Measurements from ENCODE around the gene SCN4B. TPM values are rescaled to one million over a fixed set of nuclear protein-coding genes. Genes with fewer than 3 reads are reported as not detected.

SCN4B gene
- total and polyA plus RNA-seq, 2 of the 8 experiments (the other 6 are each of a cell fraction or from before 2014, with no cell fraction given): 2.8 to 4.9 TPM

- H4K5ac ChIP-seq (ENCODE audit: insufficient read length, low read depth, low read length): no peak overlapping the region
- H3K14ac ChIP-seq (ENCODE audit: insufficient read length): no peak overlapping the region
- H3K79me1 ChIP-seq (ENCODE audit: low read depth, low read length): no peaks in the 10 kb centered on the region
- 89% methylated on average over 8 of the region's 8 CpGs; no CpG with 5 or more reads in 1 of the 2 experiments for WGBS, 2 experiments (ENCODE audit: extremely low coverage in 1 of 2, insufficient coverage in 1 of 2, insufficient read length in 1 of 2, insufficient replicate concordance in 2 of 2, low coverage in 1 of 2, low lambda C conversion rate in 2 of 2, missing lambda C conversion rate in 1 of 2)
- DNase-seq (ENCODE audit: low read depth in 1 of 2, low spot score in 2 of 2) (no peak), FAIRE-seq (no peak)
- no peak overlapping the region for H2BK12ac ChIP-seq (ENCODE audit: low read depth, low read length)
- no peaks in the 10 kb centered on the region for H4K20me1 ChIP-seq (replicated peaks in 1 of 2; ENCODE audit: control insufficient read depth in 1 of 2, insufficient read depth in 2 of 2, low read length in 2 of 2)
- no peak overlapping the region for H4K91ac ChIP-seq (replicated peaks; ENCODE audit: insufficient read length, low read length)
- H2AK5ac ChIP-seq (ENCODE audit: low read depth, low read length): no peak overlapping the region
- POLR2A ChIA-PET (ENCODE audit: partially characterized antibody): interaction anchor here (1.7 kb wide), 1 partner anchor 19 kb away, joined by 3 read pairs; no protein-coding TSS in a partner anchor
- no peak overlapping the region for H3K18ac ChIP-seq (ENCODE audit: extremely low read depth, low read length)
- no peak overlapping the region for H3K23ac ChIP-seq (ENCODE audit: insufficient read length)
- no peak overlapping the region for H4K8ac ChIP-seq (ENCODE audit: extremely low read depth, insufficient read depth, low read length)
- no peak overlapping the region for H2BK5ac ChIP-seq (ENCODE audit: low read depth, low read length)
- no peak overlapping the region for H3K56ac ChIP-seq (replicated peaks; ENCODE audit: insufficient read length, low read depth, low read length)
- no peak overlapping the region for H2AFZ ChIP-seq (ENCODE audit: low read length)
- TF ChIP-seq RAD21 (IDR thresholded peaks at IDR 0.05 in 1 of 2, conservative IDR thresholded peaks at IDR 0.05 in 1 of 2; ENCODE audit: low read depth in 2 of 2, low read length in 2 of 2): no peak
- TF ChIP-seq SP2 (IDR thresholded peaks at IDR 0.05; ENCODE audit: low read length): no peak
- no peak for TF ChIP-seq SP4 (IDR thresholded peaks at IDR 0.05; ENCODE audit: low read length)
- TF ChIP-seq, protein P1, sequence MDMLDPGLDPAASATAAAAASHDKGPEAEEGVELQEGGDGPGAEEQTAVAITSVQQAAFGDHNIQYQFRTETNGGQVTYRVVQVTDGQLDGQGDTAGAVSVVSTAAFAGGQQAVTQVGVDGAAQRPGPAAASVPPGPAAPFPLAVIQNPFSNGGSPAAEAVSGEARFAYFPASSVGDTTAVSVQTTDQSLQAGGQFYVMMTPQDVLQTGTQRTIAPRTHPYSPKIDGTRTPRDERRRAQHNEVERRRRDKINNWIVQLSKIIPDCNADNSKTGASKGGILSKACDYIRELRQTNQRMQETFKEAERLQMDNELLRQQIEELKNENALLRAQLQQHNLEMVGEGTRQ (IDR thresholded peaks at IDR 0.05; ENCODE audit: low read length): no peak
- TF ChIP-seq RBBP5 (IDR thresholded peaks at IDR 0.05; ENCODE audit: borderline replicate concordance, low read depth, low read length): no peak
- TF ChIP-seq RFX5 (IDR thresholded peaks at IDR 0.05; ENCODE audit: borderline replicate concordance, low read depth, low read length): no peak
- no peak for TF ChIP-seq BRCA1 (IDR thresholded peaks at IDR 0.05; ENCODE audit: low read depth, low read length)
- TF ChIP-seq TAF1 (IDR thresholded peaks at IDR 0.05; ENCODE audit: low read depth, low read length): no peak
- TF ChIP-seq EP300 (IDR thresholded peaks at IDR 0.05; ENCODE audit: borderline replicate concordance in 1 of 2, low read depth in 2 of 2, low read length in 2 of 2): no peak
- TF ChIP-seq SP1 (IDR thresholded peaks at IDR 0.05; ENCODE audit: low read depth, low read length): no peak
- H2BK20ac ChIP-seq (ENCODE audit: low read length): no peak overlapping the region
- no peaks in the 10 kb centered on the region; a peak in 1 of 7 replicates for H3K27me3 ChIP-seq (replicated peaks in 1 of 4; ENCODE audit: control insufficient read depth in 3 of 4, extremely low read depth in 1 of 4, insufficient read depth in 3 of 4, low read length in 3 of 4)
- no peak overlapping the region for H3K4me2 ChIP-seq (ENCODE audit: insufficient read depth in 1 of 2, low read depth in 2 of 2, low read length in 2 of 2)
- H3K4me3 ChIP-seq (ENCODE audit: extremely low read depth in 1 of 4, insufficient read depth in 2 of 4, low read depth in 3 of 4, low read length in 4 of 4): no peak overlapping the region
- no peak overlapping the region for H3K4ac ChIP-seq (replicated peaks; ENCODE audit: insufficient read length, low read depth, low read length)
- H3K9ac ChIP-seq (replicated peaks in 1 of 4; ENCODE audit: extremely low read depth in 1 of 4, low read depth in 3 of 4, low read length in 3 of 4): no peak overlapping the region
- no peaks in the 10 kb centered on the region for H3K9me3 ChIP-seq (ENCODE audit: insufficient read depth in 2 of 2, low read depth in 1 of 2, low read length in 1 of 2)
- no peak overlapping the region for H2BK120ac ChIP-seq (replicated peaks; ENCODE audit: low read depth, low read length)
- no peaks in the 10 kb centered on the region for H3K36me3 ChIP-seq (ENCODE audit: control insufficient read depth in 2 of 4, insufficient read depth in 4 of 4, low read length in 3 of 4)
- H3K79me2 ChIP-seq (ENCODE audit: control insufficient read depth in 1 of 2, insufficient read depth in 2 of 2, low read length in 2 of 2): no peaks in the 10 kb centered on the region
- H2BK15ac ChIP-seq (ENCODE audit: low read length): no peak overlapping the region
- CTCF ChIA-PET (ENCODE audit: partially characterized antibody): interaction anchor here (2.0 kb wide), 1 partner anchor 164 kb away, joined by 6 read pairs; no protein-coding TSS in a partner anchor
- H3K23me2 ChIP-seq (ENCODE audit: low read depth, low read length): no peaks in the 10 kb centered on the region; the same call in 1 of the 2 replicates
- no peak overlapping the region for H3K27ac ChIP-seq (ENCODE audit: low read depth, low read length)
- H3K4me1 ChIP-seq (replicated peaks in 1 of 4; ENCODE audit: control insufficient read depth in 3 of 4, insufficient read depth in 4 of 4, low read length in 3 of 4): peaks cover 0 to 3% (median under 1%) of the 10 kb centered on the region in 4 experiments; a peak in 4 of 7 replicates
Measured at GRCh38 chr11:118111019-118111743, 41.4 kb downstream of the SCN4B start.

Data from H1 (cell line).